Right lobe of liver (tissue), 4 donors: ENCODE results near the gene TMCC2.

Experiments used
- POLR2A ChIP-seq: fragments of 450-650 bp; IDR thresholded peaks from one replicate; pipeline ENCODE4 v1.6.1; 2017; ENCODE audit warnings: antibody characterized with exemption, mild to moderate bottlenecking
- TF ChIP-seq, protein P1 (sequence below), 4 donors: fragments of 200-600 bp in 3 of 4; fragments of 450-650 bp in 1 of 4; IDR thresholded peaks; one replicate each; pipeline versions ENCODE4 v1.5.1 to v1.8.0; 2016 to 2022; ENCODE audit warnings: antibody characterized with exemption in 4 of 4, mild to moderate bottlenecking in 2 of 4
- donor health status: DM: no; HTN: no; CAD: no.
- donor health status: DM: no; HTN: no; CAD: no.
- donor health status: DM: no; HTN: yes; CAD: no.

DNA sequence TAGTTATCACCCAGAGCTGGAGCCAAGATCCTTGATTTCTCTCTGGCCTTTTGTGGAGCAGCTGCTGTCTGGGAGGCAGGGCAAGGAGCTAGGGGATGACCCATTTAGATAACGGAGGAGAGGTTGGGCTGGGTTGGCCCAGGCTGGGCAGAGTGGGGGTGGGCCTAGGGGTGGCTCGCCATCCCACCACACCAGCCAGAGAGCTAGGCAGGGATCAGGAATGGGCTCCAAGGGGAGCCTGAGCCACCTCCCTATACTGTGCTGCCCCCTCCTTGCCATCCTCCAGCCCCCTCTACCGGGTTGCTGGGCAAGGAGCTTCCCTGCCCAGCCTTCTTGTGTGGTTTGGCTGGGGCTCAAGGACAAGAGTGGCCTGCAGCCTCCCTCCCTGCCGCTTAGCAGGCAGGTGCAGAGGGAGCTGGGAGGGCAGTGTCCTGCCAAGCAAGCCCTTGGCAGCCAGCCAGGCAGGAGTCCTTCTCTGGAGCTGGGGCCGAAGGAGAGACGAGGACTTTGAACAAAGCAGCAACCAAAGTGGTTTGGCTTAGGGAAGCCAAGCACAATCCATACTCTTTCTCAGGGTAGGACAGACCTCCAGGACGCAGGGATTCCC is 89.7 kb downstream of the TMCC2 start:
- TF ChIP-seq, protein P1, sequence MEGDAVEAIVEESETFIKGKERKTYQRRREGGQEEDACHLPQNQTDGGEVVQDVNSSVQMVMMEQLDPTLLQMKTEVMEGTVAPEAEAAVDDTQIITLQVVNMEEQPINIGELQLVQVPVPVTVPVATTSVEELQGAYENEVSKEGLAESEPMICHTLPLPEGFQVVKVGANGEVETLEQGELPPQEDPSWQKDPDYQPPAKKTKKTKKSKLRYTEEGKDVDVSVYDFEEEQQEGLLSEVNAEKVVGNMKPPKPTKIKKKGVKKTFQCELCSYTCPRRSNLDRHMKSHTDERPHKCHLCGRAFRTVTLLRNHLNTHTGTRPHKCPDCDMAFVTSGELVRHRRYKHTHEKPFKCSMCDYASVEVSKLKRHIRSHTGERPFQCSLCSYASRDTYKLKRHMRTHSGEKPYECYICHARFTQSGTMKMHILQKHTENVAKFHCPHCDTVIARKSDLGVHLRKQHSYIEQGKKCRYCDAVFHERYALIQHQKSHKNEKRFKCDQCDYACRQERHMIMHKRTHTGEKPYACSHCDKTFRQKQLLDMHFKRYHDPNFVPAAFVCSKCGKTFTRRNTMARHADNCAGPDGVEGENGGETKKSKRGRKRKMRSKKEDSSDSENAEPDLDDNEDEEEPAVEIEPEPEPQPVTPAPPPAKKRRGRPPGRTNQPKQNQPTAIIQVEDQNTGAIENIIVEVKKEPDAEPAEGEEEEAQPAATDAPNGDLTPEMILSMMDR (IDR thresholded peaks at IDR 0.05), result no peak
- no peak for TF ChIP-seq POLR2A
